ACC112 (cell line): Measurements from ENCODE around the gene EPO.

ENCODE experiments used
- H2AFZ ChIP-seq: fragments of 200-600 bp; sonication (generic); one replicate; pipeline ENCODE4 v1.6.0; 2017; ENCODE audit warnings: antibody characterized with exemption, low read length; ENCODE audit not compliant: unreplicated experiment
- H3K27ac ChIP-seq: fragments of 200-600 bp; sonication (generic); 2 replicates; pipeline ENCODE4 v1.5.1; 2014; ENCODE audit warnings: low read depth, mild to moderate bottlenecking, antibody characterized with exemption, low read length, moderate library complexity
- H3K27me3 ChIP-seq: fragments of 200-600 bp; sonication (generic); 2 replicates; pipeline ENCODE4 v1.6.1; 2014; ENCODE audit warnings: mild to moderate bottlenecking, antibody characterized with exemption, low read length, moderate library complexity, mixed read lengths; ENCODE audit not compliant: insufficient read depth
- H3K36me3 ChIP-seq: fragments of 200-600 bp; sonication (generic); 2 replicates; pipeline ENCODE4 v1.6.1; 2016; ENCODE audit warnings: mild to moderate bottlenecking, antibody characterized with exemption, low read length, moderate library complexity, mixed read lengths; ENCODE audit not compliant: insufficient read depth
- H3K4me1 ChIP-seq: fragments of 200-600 bp; sonication (generic); one replicate; pipeline ENCODE4 v1.6.1; 2016; ENCODE audit warnings: low read length, mixed read lengths; ENCODE audit not compliant: insufficient read depth, unreplicated experiment, control insufficient read depth
- H3K4me3 ChIP-seq: fragments of 200-600 bp; sonication (generic); 2 replicates; pipeline ENCODE4 v1.5.1; 2014; ENCODE audit warnings: mild to moderate bottlenecking, low read depth, low read length
- H3K79me2 ChIP-seq: fragments of 200-600 bp; sonication (generic); one replicate; pipeline ENCODE4 v1.6.0; 2016; ENCODE audit warnings: low read length; ENCODE audit not compliant: control insufficient read depth, unreplicated experiment, insufficient read depth

EPO gene

DNA sequence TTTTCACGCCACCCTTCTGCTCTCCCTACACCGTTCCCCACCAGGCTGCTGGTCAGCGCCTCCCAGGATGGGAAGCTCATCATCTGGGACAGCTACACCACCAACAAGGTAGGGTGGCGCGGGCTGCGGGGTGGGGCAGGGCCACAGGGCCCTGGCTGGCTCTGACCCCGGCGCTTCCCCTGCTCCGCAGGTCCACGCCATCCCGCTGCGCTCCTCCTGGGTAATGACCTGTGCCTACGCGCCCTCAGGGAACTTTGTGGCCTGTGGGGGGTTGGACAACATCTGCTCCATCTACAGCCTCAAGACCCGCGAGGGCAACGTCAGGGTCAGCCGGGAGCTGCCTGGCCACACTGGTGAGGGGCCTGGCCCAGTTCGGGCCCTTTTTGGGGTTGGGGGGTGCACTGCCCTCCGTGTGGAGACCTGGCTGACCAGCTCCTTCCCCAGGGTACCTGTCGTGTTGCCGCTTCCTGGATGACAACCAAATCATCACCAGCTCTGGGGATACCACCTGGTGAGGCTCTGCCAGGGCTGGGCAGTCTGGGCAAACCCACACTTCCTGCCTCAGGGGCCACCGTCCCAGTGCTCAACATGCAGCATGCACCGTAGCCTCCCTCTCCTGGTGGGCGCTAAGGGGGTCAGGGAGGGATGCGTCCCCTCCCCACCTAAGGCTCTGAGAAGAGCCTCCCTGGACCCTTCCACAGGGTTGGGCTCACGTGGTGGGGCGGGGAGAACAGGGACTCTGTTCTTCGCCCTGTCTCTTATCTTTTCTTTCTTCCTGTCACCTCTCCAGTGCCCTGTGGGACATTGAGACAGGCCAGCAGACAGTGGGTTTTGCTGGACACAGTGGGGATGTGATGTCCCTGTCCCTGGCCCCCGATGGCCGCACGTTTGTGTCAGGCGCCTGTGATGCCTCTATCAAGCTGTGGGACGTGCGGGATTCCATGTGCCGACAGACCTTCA, 42.7 kb upstream of the EPO start:
- H3K4me1 ChIP-seq = peaks cover 20% of the 10 kb centered on the region
- no peak overlapping the region for H2AFZ ChIP-seq
- no peak overlapping the region for H3K4me3 ChIP-seq
- no peak overlapping the region for H3K27ac ChIP-seq
- H3K79me2 ChIP-seq = peaks cover 34% of the 10 kb centered on the region
- peaks cover 5% of the 10 kb centered on the region; the same call in 1 of the 2 replicates for H3K36me3 ChIP-seq
- no peaks in the 10 kb centered on the region for H3K27me3 ChIP-seq

DNA sequence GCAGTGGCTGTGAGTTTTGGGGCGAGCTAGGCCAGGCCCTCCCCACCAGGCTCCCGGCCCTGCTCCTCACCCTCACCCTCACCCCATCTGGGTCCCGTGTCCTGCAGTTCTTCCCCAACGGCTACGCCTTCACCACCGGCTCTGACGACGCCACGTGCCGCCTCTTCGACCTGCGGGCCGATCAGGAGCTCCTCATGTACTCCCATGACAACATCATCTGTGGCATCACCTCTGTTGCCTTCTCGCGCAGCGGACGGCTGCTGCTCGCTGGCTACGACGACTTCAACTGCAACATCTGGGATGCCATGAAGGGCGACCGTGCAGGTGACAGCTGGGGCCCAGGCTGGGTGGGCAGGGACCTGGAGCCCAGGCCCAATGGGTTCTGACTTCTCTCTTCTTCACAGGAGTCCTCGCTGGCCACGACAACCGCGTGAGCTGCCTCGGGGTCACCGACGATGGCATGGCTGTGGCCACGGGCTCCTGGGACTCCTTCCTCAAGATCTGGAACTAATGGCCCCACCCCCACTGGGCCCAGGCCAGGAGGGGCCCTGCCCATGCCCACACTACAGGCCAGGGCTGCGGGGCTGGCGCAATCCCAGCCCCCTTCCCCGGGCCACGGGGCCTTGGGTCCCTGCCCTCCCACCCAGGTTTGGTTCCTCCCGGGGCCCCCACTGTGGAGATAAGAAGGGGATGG, 41.8 kb upstream of the EPO start:
- Histone ChIP-seq H3K27me3 (no peaks in the 10 kb centered on the region), H3K36me3 (peaks cover 5% of the 10 kb centered on the region; the same call in 1 of the 2 replicates), H3K27ac (no peak overlapping the region), H2AFZ (no peak overlapping the region), H3K4me1 (peaks cover 23% of the 10 kb centered on the region), H3K79me2 (peaks cover 34% of the 10 kb centered on the region), H3K4me3 (no peak overlapping the region)

- Histone ChIP-seq H3K4me1 (peaks cover 23% of the 10 kb centered on the region), H3K27me3 (no peaks in the 10 kb centered on the region), H3K79me2 (peaks cover 27% of the 10 kb centered on the region), H2AFZ (no peak overlapping the region), H3K27ac (no peak overlapping the region), H3K36me3 (peaks cover 5% of the 10 kb centered on the region; the same call in 1 of the 2 replicates), H3K4me3 (no peak overlapping the region)
These were observed 40.9 kb upstream of the EPO start for GRCh38 chr7:100679129-100679926.

GRCh38 chr7:100679927-100680575, 40.2 kb upstream of the EPO start:
- Histone ChIP-seq H3K4me3 (no peak overlapping the region), H3K79me2 (peaks cover 20% of the 10 kb centered on the region), H3K36me3 (peaks cover 5% of the 10 kb centered on the region; the same call in 1 of the 2 replicates), H3K27ac (no peak overlapping the region), H3K4me1 (peaks cover 23% of the 10 kb centered on the region), H3K27me3 (no peaks in the 10 kb centered on the region), H2AFZ (no peak overlapping the region)

GRCh38 chr7:100680576-100681271, 39.5 kb upstream of the EPO start:
- peaks cover 5% of the 10 kb centered on the region; the same call in 1 of the 2 replicates for H3K36me3 ChIP-seq
- no peak overlapping the region for H2AFZ ChIP-seq
- H3K4me1 ChIP-seq = peaks cover 23% of the 10 kb centered on the region
- H3K4me3 ChIP-seq = no peak overlapping the region
- H3K27ac ChIP-seq = no peak overlapping the region
- no peaks in the 10 kb centered on the region for H3K27me3 ChIP-seq
- H3K79me2 ChIP-seq = peaks cover 15% of the 10 kb centered on the region

DNA sequence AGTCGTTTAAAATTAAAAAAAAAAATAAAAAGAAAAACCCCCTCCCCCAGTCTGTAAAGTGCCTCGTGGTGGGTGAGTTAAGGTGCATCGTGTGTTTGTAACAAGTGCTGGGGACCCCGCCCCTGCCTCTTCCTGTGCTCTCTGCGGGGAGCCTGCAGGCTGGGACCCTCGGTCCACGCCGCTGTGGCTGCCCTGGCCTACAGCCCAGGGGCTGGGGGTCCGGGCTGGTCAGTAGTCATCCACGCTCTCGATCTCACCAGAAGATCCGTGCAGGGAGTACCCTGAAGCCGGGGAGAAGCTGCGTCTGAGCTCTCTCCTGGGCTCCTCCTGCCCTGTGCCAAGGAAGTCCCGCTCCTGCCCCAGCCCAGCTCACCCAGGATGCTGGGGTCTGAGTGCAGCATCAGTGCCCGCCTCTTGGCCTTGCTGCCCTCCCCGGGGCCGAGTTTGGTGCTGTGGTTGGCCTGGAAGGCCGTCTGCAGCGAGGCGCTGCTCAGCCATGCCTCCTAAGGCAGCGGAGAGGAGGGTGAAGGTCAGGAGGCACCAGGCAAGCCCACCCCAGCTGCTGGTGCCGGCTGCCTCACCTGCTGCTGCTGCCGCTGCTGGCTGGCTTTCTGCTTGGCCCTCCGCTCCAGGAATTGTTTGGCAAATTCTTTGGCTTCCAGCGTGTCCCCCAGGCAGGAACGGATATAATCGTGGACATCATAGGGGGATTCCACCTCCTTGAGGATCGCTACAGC, 38.6 kb upstream of the EPO start:
- no peak overlapping the region for H2AFZ ChIP-seq
- H3K27me3 ChIP-seq = no peaks in the 10 kb centered on the region
- H3K36me3 ChIP-seq = peaks cover 5% of the 10 kb centered on the region; the same call in 1 of the 2 replicates
- peaks cover 6% of the 10 kb centered on the region for H3K79me2 ChIP-seq
- no peak overlapping the region for H3K27ac ChIP-seq
- no peak overlapping the region for H3K4me3 ChIP-seq
- H3K4me1 ChIP-seq = peaks cover 20% of the 10 kb centered on the region

GRCh38 chr7:100682228-100682741, 38.0 kb upstream of the EPO start:
- H3K27ac ChIP-seq = no peak overlapping the region

GRCh38 chr7:100682991-100683658, 37.1 kb upstream of the EPO start:
- H3K4me1 ChIP-seq = peaks cover 24% of the 10 kb centered on the region
- peaks cover under 1% of the 10 kb centered on the region for H3K79me2 ChIP-seq
- H3K27ac ChIP-seq = no peak overlapping the region
- peaks cover 5% of the 10 kb centered on the region; the same call in 1 of the 2 replicates for H3K36me3 ChIP-seq
- H2AFZ ChIP-seq = no peak overlapping the region
- H3K27me3 ChIP-seq = no peaks in the 10 kb centered on the region
- H3K4me3 ChIP-seq = no peak overlapping the region

More at GRCh38 chr7:100682228-100682741, 38.0 kb upstream of the EPO start:
- H3K36me3 ChIP-seq = peaks cover 5% of the 10 kb centered on the region; the same call in 1 of the 2 replicates
- H3K4me3 ChIP-seq = no peak overlapping the region
- H3K79me2 ChIP-seq = peaks cover 3% of the 10 kb centered on the region
- H2AFZ ChIP-seq = no peak overlapping the region
- no peaks in the 10 kb centered on the region for H3K27me3 ChIP-seq
- H3K4me1 ChIP-seq = peaks cover 20% of the 10 kb centered on the region
